Stomach (tissue), 4 donors: Measurements from ENCODE around the gene FBRSL1.

ENCODE experiments used
- POLR2A ChIP-seq, 4 donors: fragments of 450-650 bp; IDR thresholded peaks; one replicate each; pipeline ENCODE4 v1.6.1; 2016; ENCODE audit warnings: antibody characterized with exemption in 4 of 4, control low read depth in 2 of 4, mild to moderate bottlenecking in 1 of 4, moderate library complexity in 1 of 4
- TF ChIP-seq, protein P1 (sequence below), 7 experiments: fragments of 450-650 bp in 4 of 7; fragments of 200-600 bp in 3 of 7; sonication (generic) in 3 of 7; IDR thresholded peaks; one replicate each; pipeline ENCODE4 v1.5.1; 2016 to 2019; ENCODE audit warnings: antibody characterized with exemption in 7 of 7, control low read depth in 2 of 7, mild to moderate bottlenecking in 1 of 7

DNA sequence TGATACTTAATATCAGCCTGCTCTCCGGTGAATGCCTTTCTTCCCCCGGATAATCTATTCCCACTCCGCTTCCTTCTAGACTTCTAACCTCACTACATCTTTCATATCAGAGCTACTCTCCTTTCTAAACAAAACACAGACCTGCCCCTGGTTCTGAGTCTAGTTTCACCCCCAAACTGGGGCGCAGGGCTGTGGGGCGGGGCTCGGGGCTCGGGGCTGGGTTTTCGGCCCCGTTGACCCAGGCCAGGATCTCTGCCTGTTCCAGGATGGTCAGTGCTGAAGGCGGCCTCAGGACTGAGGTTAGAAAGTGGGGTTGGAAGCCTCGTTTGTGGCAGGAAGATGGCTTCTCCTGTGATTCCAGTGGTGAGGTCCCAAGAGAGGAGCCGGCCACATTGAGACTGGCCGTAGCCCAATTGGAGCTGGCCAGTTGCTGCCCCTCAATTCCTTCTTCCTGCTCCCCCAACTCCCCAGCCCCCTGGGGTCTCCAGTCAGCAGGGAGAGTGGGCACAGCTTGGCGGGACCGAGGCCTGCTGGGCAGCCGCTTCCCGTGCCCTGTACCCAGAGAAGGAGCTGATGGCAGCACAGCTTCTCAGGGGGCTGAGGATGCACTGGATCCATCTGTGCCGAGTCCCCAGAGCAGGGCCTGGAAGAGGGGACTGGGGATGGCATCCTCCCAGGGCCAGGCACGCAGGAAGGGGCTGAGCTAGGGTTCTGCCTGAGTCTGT, 67.5 kb downstream of the FBRSL1 start:
- TF ChIP-seq, protein P1, sequence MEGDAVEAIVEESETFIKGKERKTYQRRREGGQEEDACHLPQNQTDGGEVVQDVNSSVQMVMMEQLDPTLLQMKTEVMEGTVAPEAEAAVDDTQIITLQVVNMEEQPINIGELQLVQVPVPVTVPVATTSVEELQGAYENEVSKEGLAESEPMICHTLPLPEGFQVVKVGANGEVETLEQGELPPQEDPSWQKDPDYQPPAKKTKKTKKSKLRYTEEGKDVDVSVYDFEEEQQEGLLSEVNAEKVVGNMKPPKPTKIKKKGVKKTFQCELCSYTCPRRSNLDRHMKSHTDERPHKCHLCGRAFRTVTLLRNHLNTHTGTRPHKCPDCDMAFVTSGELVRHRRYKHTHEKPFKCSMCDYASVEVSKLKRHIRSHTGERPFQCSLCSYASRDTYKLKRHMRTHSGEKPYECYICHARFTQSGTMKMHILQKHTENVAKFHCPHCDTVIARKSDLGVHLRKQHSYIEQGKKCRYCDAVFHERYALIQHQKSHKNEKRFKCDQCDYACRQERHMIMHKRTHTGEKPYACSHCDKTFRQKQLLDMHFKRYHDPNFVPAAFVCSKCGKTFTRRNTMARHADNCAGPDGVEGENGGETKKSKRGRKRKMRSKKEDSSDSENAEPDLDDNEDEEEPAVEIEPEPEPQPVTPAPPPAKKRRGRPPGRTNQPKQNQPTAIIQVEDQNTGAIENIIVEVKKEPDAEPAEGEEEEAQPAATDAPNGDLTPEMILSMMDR (IDR thresholded peaks at IDR 0.05), result no peak
- no peak for TF ChIP-seq POLR2A (IDR thresholded peaks at IDR 0.05)
